ENCODE results near the gene C2orf69. TPM values are rescaled to one million over a fixed set of nuclear protein-coding genes. Genes with fewer than 3 reads are reported as not detected.
"Not testable (repeated sequence)": the region's sequence is repeated elsewhere in the genome, so short reads cannot be mapped to it uniquely, and the experiment has no call there.

Gene C2orf69, protein sequence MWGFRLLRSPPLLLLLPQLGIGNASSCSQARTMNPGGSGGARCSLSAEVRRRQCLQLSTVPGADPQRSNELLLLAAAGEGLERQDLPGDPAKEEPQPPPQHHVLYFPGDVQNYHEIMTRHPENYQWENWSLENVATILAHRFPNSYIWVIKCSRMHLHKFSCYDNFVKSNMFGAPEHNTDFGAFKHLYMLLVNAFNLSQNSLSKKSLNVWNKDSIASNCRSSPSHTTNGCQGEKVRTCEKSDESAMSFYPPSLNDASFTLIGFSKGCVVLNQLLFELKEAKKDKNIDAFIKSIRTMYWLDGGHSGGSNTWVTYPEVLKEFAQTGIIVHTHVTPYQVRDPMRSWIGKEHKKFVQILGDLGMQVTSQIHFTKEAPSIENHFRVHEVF
- 38.1 TPM for total RNA-seq

DNA sequence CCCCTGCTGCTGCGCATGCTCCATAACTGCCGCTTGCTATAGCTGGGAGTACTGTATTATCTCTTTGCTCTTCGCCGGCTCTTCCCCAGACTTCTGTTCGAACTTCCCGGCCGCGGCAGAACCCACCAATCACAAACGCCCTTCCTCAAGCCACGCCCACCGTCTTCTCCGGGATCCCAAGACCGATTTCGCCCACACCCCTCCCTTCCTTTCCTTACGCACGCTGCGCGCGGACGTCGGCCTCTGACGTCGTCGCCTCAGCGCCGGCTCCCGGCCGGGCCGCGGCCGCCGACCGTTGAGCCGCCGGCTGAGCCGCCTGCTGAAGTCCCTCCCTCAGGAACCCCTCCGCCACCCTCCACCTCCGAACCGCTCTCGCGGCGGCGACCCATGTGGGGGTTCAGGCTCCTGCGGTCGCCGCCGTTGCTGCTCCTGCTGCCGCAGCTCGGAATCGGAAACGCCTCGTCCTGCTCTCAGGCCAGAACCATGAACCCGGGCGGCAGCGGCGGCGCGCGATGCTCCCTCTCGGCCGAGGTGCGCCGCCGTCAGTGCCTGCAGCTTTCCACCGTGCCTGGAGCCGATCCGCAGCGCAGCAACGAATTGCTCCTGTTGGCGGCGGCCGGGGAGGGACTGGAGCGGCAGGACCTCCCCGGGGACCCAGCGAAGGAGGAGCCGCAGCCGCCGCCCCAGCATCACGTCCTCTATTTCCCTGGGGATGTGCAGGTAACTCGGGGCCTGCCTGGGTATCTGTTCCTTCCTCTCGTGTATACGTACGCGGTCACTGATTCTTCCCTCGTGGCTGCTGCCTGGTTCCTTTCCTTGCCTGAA is at the start of gene C2orf69:
Gene C2orf69 (plus strand): TSS at position 242 of the 825 bp plus-strand sequence. CDS start 146 bp downstream, at position 388.
- peak; percentile 97 for DNase-seq

DNA sequence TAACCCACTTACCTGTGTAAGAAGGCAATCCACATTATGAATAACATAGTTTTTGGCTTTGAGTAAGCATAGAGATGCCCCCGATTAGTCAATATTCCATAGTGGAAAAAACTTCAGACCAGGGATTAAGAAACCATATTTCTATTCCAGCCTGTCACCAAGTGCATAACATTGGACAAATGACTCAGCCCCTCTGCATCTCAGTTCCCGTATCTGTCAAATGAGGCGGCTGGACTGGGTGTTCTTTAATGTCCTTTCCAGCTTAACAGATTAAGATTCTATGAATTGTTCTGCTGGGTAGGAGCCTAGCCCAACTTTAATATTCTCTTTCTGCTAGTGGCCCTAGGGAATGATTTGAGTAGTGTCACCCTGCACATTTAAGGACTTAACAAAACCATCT is 48.3 kb upstream of the C2orf69 start:
- DNase-seq: no peak

DNA sequence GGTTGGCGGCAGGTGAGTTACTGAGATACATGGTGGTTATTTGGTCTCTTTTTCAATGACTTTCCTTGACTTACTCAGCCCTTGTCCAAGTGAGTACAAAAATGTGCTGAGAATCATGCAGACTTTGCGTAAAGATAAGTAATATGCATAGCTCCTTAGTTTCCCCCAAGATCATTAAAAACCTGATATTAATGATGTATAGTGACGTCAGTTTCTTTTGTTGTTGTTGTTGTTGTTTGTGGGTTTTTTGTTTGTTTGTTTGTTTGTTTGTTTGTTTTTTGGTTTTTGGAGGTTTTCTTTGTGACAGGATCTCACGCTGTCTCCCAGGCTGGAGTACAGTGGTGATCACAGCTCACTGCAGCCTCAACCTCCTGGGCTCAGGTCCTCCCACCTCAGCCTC is 45.2 kb upstream of the C2orf69 start:
- DNase-seq: no peak

DNA sequence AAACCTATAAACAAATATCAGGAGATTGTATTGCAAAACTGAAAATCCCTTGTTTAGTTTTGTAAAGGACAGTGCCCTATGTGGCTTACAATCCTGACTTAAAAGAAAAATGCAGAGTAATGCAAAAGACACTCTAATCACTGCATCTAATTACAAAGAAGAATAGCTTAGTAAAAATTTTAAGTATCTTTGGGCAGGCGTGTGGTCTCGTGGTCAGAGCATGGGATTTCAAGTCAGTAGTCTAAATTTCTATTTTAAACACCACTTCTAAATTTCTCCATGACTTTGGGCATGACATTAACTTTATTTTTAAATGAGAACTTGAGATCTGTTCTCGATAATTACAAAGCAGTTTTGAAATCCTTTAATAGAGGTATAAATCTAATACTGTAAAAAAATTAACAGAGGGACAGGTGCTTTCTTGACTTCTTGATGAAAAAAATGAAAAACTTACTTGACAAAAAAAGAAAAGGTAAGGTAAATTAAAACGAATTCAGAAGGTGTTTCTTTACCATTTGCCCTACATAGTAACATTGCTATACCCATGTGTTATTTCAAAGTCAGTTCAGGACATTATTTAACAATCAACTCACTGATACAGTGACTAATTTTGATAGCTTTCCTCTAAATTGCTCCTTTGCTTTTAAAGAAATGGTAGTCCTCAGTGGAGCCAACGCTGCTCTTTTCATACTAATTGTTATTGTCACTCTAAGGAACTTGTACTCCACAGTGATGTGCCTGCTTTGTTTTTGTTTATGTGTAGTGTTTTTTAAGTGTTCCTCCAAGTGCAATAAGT is 42.5 kb upstream of the C2orf69 start:
- no peak for DNase-seq

DNA sequence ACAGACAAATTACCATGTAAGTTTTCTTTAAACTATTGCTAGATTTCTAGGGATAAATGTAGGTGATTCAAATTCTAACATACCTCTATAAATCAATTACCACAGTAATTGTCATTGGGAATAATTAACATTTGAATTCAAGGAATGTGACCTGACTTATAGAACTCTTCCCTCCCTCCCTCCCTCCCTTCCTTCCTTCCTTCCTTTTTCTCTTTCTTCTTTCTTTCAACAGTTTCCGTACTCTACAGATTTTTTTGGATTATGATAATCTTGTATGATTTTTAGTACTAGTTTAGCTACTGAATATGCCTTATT is 41.9 kb upstream of the C2orf69 start:
- no peak for DNase-seq

DNA sequence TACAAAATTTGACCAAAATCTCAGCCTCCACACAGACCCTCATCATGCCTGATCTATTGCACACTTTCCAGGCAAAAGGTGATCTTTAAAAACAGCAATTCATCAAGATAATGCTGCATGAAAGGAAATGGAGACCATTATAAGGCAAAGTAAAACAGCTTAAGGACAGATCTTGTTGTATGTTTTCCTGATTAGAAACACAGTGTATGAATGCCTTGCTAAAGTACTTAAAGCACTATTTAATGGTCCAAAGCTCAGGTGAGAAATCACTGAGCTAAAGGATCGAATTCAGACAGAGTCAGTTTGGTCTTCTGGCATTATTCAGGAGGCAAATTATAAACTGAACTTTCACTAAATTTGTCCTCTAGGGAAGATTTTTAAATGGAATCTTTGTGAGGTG is 41.4 kb upstream of the C2orf69 start:
- DNase-seq: no peak

DNA sequence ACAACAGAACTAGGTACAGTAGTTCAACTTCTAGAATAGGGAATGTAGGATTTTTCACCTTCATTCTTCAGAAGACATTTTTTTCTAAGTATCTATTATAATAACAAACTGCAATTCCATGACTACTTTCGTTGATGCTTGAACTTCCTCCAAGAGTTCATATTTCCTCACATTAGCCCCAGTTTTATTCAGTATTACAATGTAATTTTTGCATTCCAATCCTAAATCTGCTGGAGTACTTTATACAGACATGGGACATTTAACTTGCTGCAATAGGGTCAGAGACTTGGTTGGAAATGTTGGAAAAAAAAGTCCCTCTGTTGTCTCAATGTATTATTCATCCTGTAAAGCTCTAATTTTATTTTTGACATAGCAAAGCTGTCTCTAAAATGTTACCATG is 40.5 kb upstream of the C2orf69 start:
- no peak for DNase-seq

DNA sequence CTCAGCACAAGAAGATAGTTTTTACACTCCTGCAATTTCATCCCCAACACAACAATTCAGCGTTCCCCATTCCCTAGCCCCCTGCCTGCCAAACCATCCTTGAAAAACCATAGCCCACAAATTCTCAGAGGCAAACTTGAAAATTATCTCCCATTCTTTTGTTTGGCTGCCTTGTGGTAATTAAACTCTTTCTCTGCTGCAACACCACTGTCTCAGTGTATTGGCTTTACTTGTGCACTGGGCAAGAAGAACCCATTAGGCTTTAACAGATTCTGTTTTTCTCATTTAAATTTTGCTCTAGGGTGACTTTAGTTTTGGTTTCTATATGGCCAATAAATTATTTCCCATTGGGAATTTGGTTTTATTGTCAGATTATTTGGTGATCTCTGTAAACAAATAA is 36.9 kb upstream of the C2orf69 start:
- DNase-seq: no peak

DNA sequence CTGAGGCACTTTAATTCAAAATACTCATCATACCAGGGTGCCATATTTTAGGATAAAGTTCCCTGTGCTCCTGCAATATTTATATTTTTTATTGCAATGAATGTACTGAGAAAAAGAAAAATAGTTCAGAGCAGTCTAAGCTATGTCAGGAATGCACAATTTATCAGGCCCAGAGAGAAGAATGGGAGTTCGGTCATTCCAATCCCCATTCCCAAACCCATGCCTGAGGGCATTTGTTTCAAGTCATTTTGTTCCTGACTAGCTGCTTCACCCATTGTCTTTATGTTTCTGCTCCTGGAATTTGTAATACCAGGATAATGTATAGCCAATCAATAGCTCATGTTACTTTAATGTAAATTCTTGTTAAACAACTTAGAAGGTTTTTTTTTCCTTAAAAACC is 35.7 kb upstream of the C2orf69 start:
- DNase-seq: no peak

DNA sequence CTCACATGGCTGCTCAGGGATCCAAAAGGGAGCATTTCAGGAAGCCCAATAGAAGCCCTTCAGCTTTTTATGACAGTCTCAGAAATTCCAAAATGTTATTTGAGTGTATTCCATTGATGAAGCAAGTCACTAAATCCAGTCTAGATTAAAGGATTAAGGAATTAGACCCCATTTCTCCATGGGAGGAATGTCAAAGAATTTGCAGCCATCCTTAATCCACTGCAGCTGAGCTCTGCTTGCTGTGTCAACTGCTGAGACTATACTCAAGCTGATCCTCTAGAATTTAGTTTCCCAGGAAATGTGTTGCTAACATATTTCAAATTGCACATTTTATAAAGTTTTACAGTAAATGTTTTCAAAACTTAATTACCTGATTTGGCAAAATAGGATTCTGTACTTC is 28.4 kb upstream of the C2orf69 start:
- no peak for DNase-seq

DNA sequence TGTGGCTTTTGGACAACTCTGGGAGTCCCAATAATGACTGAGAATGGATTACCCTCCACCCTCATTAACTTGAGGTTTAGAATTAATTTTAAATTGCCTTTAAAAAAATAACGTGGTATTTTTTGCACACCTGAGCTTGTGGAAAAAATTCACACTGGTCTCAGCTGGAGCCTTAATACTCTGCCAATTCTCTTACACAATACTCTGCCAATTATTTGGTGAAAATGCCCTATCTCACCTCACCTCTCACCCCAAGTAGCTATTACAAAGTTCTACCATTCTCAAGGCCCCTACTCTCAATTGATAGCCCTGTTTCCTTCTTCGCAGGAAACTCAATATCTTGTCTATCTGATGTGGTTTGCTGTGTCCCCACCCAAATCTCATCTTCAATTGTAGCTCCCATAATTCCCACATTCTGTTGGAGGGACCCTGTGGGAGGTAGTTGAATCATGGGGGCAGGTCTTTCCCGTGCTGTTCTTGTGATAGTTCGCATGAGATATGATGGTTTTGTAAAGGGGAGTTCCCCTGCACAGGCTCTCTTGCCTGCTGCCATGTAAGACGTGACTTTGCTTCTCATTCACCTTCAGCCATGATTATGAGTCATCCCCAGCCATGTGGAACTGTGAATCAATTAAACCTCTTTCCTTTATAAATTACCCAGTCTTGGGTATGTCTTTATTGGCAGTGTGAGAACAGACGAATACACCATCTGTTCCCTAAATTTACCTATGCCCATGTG is 27.4 kb upstream of the C2orf69 start:
- no peak for DNase-seq

DNA sequence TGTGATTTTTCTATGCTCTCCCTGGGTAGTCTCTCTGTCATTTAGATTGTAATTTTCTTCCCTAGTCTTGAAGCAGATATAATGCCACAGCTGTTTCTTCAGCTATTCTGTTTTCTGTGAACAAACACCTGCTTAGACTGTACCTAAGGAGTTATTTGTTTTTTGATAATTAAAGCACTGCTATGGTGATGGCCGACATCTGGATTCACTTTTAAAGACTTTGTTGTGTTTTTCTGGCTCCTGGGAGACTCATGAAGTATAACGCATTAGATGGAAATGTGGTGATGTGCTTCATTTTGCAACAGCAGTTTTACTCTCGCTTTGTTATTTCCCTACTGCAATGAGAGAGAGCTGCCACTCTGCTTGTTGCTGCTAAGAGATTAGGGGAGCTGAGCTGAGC is 15.7 kb upstream of the C2orf69 start:
- no peak for DNase-seq

DNA sequence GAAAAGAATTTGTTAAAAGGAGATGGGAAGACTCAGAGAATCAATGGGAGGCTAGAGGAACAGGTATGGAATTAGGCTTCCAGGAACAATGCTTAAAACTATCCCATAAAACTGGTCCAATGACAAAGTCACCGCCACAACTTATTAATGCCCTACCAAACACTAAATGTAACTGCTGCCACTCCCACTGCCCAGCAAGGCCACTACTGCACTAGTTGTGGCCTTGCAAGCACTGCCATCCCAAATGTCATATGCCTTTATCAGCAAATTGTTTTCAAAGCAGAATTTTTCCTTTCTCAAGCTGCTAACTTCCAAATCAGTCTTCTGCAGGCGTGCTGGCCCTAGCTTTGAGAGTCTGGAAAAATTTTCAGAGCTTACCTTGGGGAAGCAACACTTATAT is 14.5 kb upstream of the C2orf69 start:
- DNase-seq: no peak

DNA sequence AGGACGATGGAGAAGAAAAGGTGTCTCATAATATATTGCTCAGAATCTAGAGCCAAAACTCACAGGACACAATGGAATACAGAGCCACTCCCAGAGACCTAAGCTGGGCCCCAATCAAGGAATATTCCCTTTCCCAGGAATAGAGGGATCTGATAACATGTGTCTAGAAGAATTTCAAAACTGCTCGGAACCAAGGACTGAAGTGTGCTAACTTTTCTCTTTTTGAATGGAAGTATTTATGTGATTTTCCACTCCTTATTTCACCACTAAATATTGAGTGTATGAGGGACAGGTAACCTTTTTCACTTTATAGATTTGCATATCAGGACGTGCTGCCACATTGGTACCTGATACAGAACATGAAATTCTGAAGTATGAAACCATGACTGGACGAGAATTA is 9.2 kb upstream of the C2orf69 start:
- no peak for DNase-seq

DNA sequence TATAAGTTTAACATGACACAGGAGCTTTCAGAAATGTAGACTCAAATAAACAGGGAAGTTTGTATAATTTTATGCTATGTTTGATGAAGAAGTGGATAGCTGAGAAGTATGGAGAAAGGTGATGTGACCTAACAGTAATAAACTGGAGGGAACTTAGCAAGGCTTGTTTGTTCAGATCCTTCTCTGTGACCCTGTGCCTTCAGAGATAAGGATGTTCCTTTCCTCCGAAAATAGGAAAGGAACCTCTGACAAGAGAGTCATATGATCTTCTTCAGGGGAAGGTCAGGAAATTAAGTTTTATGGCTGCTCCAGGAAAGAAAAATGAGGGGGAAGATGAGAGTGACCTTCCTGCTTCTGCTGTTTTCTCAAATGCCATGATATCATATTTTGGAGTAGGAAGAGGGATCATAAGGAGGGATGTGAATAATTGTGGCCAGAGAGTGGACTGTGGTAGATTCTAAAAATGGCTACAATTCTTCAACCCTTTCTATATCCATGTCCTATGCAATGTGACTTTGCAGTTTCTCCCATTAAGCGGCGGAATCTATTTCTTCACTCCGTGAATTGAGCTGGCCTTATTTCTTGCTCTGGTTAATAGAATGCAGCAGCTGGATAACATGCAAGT is 8.5 kb upstream of the C2orf69 start:
- no peak for DNase-seq

DNA sequence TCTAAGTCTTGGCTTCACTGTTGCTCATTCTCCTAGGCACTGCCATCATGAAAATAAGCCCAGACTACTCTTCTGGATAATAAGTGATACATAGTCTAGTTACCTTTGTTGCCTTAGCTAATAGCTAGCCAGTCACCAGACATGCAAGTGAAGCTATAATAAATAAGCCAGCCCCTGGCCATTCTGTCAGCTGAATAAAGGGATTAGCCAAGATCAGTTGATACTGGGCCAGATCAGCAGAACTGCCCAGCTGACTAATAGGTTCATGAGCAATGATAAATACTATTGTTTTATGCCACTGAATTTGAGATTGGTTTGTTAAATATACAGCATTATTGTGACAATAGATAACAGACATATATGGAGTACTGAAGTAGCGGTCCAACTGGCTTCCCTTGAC is 8.0 kb upstream of the C2orf69 start:
- no peak for DNase-seq

DNA sequence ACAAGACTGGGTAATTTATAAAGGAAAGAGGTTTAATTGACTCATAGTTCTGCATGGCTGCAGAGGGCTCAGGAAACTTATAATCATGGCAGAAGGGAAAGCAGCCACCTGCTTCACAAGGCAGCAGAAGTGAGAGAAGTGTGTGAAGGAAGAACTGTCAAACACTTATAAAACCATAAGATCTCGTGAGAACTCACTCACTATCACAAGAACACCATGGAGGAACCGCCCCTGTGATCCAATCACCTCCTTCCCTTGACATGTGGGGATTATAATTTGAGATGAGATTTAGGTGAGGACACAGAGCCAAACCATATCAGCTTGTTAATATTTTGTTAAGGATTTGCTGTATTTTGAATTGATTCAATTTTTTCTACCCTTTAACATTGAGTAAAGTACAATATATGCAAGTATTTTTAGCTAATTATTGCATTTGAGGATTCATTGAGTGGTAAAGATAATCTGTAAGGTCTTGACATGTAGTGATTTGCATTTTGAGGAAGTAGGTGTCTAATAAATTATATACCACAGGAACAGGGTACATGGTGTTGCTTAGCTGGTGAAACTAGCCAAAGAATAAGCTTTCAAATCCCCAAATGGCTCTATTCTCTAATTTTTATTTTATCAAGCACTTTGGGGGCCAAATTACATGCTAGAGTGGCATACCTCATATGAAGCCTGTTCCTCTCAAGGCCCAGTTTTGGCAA is 3.9 kb upstream of the C2orf69 start:
- DNase-seq: no peak

DNA sequence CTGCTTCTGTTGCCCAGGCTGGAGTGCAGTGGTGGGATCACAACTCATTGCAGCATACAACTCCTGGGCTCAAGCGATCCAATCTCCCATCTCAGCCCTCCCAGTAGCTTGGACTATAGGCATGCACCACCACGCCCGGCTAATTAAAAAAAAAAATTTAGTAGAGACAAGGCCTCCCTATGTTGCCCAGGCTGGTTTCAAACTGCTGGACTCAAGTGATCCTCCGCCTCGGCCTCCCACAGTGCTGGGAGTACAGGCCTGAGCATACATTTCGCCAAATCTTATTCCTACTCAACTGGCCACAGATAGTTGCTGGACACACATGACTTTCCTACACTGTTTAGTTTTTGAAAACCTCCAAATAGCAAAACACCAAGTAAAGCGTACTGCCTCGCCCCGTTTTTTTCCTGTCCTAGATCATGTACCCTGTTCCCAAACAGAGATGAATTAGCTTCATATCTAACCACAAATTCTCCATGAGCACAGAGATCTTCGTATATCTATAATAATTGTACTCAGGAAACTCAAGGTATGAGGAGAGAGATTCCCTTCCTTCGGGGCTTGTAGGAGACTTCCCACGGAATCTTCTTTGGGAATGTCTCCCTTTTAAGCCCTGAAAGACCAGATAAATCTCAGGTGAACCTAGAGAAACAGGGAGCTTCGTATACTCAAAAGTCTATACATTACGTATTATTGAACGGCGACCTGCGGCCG is 598 bp upstream of the C2orf69 start:
- DNase-seq: no peak

DNA sequence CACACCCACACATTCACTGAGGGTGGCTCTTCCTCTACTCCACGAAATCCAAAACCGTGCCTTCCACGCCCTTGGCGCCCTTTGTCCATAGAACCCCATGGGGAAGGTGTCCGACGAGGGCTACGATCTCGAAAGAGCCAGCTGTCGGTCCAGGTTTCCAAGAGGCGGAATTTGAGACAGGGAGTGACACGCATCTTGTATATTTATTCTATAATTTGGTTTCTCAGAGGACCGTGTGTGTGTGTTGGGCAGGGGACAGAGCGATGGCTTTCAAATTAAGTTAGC is 726 bp downstream of the C2orf69 start:
- DNase-seq: no peak

DNA sequence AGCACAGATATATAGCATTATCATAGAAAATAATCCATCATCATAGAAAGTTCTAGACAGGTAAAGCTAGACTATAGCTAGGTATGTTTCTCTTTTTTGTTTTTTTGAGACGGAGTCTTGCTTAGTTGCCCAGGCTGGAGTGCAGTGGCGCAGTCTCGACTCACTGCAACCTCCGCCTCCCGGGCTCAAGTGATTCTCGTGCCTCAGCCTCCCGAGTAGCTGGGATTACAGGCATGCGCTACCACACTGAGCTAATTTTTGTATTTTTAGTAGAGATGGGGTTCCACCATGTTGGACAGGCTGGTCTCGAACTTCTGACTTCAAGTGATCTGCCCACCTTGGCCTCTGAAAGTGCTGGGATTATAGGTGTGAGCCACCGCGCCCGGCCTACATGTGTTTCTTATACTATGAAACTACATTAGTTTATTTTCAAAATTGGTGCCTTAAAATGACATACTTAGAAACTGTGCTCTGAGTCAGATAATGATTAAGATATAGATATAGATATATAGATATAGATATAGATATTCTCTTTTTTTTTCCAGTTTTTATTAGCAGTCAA is 1.5 kb downstream of the C2orf69 start:
- DNase-seq: not testable (repeated sequence)
